Inferior parietal cortex (tissue), 1 donor: Measurements from ENCODE around the gene CRHR1.
"Not testable (repeated sequence)": the region's sequence is repeated elsewhere in the genome, so short reads cannot be mapped to it uniquely, and the experiment has no call there.

Source experiments
- DNase-seq: peaks from one replicate; pipeline ENCODE4 v3.0.0-alpha.2; 2016; ENCODE audit errors: extremely low spot score

Gene CRHR1

GRCh38 chr17:45845376-45846185 is 61.5 kb downstream of the CRHR1 start:
- DNase-seq: no peak

- DNase-seq: no peak
These were observed 62.1 kb downstream of the CRHR1 start for GRCh38 chr17:45846223-45846622.

GRCh38 chr17:45846646-45847045 is 62.5 kb downstream of the CRHR1 start:
- no peak for DNase-seq

- DNase-seq: no peak
These were observed 63.0 kb downstream of the CRHR1 start for GRCh38 chr17:45847101-45847500.

GRCh38 chr17:45847747-45848146 is 63.6 kb downstream of the CRHR1 start:
- DNase-seq: no peak

- no peak for DNase-seq
These were observed 64.3 kb downstream of the CRHR1 start for GRCh38 chr17:45848405-45848804.

GRCh38 chr17:45848868-45849535 is 64.9 kb downstream of the CRHR1 start:
- DNase-seq: peak; percentile 50

- DNase-seq: no peak
These were observed 65.4 kb downstream of the CRHR1 start for GRCh38 chr17:45849536-45849990.

- no peak for DNase-seq
These were observed 65.9 kb downstream of the CRHR1 start for GRCh38 chr17:45850011-45850410.

GRCh38 chr17:45850468-45850867 is 66.3 kb downstream of the CRHR1 start:
- no peak for DNase-seq

- DNase-seq: no peak
These were observed 66.9 kb downstream of the CRHR1 start for GRCh38 chr17:45851022-45851421.

GRCh38 chr17:45851464-45851863 is 67.3 kb downstream of the CRHR1 start:
- no peak for DNase-seq

GRCh38 chr17:45851873-45852272 is 67.8 kb downstream of the CRHR1 start:
- no peak for DNase-seq

- DNase-seq: peak; percentile 89
These were observed 68.6 kb downstream of the CRHR1 start for GRCh38 chr17:45852535-45853297.

- no peak for DNase-seq
These were observed 70.1 kb downstream of the CRHR1 start for GRCh38 chr17:45854209-45854608.

- DNase-seq: no peak
These were observed 71.7 kb downstream of the CRHR1 start for GRCh38 chr17:45855691-45856336.

- no peak for DNase-seq
These were observed 74.0 kb downstream of the CRHR1 start for GRCh38 chr17:45857977-45858708.

- DNase-seq: no peak
These were observed 77.0 kb downstream of the CRHR1 start for GRCh38 chr17:45861165-45861564.

GRCh38 chr17:45862127-45862526 is 78.0 kb downstream of the CRHR1 start:
- not testable (repeated sequence) for DNase-seq

GRCh38 chr17:45863857-45864654 is 79.9 kb downstream of the CRHR1 start:
- DNase-seq: no peak
